Stimulated activated CD4-positive, alpha-beta T cell treated with anti-CD3 and anti-CD28 coated beads, TNF-alpha, amount 100 ng/mL, for 4 hours (primary cell): ENCODE measurements around the gene TRAPPC10.

Experiments
- DNase-seq, 3 experiments: peaks; one replicate each; pipeline ENCODE4 v3.0.0-alpha.2; 2020; ENCODE audit warnings: low read depth in 3 of 3

Gene TRAPPC10

DNA sequence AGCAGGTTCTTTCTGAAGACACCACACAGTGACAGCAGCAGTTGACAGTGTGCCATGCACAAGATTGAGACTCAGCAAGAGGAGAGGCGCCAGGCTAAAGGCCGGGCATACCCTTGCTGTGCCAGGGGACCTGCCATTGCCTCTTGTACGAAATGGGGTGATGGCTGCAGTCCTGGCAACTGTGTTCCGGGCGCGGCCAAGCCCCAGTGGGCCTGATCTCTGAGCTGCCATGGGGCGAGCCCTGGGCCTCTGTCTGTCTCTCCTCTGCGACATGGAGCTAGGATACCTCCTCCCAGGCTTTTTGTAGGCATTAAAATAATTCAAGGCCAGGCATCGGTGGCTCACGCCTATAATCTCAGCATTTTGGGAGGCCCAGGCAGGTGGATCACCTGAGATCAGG lies 9.6 kb upstream of the TRAPPC10 start:
- no peak for DNase-seq

GRCh38 chr21:44003307-44003966 lies 8.7 kb upstream of the TRAPPC10 start:
- no peak for DNase-seq

DNA sequence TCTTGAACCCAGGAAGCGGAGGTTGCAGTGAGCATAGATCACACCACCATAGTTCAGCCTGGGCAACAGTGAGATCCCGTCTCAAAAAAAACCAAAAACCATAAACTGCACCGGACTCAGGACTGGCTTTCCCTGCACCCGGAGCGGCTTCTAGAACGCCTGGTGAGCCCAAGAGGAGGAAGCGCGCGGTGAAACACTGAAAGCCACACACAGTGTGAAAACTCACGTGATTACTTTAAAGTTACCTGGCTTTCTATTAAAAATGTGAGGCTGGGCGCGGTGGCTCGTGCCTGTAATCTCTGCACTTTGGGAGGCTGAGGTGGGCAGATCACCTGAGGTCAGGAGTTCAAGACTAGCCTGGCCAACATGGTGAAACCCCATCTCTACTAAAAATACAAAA lies 7.0 kb upstream of the TRAPPC10 start:
- DNase-seq, result no peak

DNA sequence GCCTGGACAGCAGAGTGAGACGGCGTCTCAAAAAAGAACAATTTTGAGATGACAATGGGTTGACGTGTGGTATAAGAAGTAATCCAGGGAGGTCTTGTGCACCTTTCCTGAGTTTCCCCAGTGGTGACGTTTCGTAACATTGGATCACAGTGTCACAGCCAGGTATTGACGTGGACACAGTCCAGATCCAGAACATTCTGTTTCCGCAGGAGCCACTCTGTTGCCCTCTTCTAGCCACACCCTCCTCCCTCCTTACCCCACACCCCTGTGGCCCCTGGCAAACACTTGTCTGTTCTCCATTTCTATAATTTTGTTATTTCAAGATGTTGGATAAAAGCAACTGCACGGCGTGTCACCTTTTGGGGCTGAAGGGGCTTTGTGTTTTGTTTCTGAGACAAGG lies 6.5 kb upstream of the TRAPPC10 start:
- DNase-seq, result no peak

DNA sequence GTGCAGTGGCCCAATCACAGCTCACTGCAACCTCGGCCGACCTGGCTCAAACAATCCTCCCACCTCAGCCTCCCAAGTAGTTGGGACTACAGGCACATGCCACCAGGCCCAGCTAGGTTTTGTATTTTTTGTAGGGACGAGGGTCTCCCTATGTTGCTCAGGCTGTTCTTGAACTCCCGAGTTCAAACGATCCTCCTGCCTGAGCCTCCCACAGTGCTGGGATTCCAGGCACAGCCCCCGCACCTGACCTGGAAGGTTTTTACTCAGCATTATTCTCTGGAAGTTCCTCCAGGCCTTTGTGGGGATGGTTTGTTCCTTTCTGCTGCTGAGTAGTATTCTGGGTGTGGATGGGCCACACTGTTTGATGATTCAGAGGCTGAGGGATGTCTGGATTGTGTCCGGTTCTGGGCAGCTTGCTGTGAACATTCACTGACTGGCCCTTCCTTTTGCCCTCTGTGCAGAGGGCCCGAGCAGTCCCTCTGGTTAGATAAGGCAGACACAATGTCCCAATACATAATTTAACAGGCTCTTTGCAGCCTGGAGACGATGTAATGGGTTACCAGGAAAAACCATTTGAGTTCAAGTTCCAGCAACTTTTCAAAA lies 6.0 kb upstream of the TRAPPC10 start:
- DNase-seq, result no peak

GRCh38 chr21:44006656-44007055 lies 5.5 kb upstream of the TRAPPC10 start:
- DNase-seq, result no peak

DNA sequence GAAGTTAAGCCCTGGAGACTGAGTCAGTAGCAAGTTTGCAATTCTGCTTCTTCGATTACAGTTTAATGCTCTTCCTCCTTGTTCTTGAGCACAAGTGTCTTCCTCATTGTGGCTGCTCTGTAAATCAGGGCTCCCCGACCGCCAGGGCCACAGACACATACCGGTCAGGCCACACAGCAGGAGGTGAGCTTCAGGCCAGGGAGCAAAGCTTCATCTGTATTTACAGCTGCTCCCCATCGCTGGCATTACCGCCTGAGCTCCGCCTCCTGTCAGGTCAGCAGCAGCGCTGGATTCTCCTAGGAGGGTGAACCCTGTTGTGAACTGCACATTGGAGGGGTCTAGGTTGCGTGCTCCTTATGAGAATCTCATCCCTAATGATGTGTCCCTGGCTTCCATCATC lies 1.7 kb upstream of the TRAPPC10 start:
- DNase-seq, result no peak

DNA sequence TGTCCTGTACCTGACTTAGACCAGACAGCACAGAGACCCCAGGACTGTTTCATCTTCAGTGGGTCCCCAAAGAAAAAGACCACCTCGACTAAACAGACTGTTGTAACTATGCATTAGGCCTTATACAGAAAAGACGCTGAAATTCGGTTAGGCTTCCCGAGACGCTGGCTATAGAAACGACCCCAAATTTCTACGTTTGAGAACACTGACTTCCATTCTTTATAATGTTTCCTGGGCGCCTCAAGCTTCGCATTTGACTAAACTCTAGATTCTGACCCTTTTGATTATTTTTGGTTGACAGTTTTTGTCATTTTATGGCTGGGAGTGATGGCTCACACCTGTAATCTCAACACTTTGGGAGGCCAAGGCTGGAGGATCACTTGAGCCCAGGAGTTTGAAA lies 986 bp upstream of the TRAPPC10 start:
- DNase-seq, result no peak

GRCh38 chr21:44012474-44013379 lies 618 bp downstream of the TRAPPC10 start:
- DNase-seq, result peak; percentile 69 to 74 (median 70)

DNA sequence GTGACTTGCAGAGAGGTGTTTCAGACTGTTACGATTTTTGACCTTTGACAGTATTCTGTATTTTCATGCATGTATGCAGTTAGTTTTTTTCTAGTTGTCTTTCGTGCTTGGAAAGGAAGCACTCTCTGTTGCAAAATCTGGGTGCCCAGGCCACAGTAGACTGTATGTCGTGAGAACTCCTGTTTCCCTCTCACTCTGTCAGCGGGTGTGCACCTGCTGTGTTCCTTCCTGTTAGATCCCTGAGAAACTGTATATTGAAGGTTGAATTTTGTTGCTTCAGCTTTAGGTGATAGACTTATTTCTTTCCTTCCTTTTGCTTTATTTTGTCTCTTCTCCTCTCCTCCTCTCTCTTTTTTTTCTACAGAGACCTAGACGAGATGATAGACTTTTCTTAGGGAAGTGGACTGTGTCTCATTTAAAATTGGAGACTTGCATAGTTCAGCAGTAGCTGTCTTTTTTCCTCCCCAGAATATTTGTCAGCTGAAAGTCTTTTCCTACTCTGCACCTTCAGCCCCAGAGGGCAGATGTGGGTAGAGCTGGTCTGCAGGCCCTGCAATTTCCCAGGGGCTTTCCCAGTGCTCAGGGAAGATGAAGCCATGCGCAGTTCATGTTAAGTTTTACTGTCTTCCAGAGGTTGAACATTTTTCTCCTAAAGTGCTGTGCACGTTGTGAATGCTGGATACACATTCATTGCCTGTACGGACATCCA lies 1.4 kb downstream of the TRAPPC10 start:
- no peak for DNase-seq

GRCh38 chr21:44017601-44018000 lies 5.5 kb downstream of the TRAPPC10 start:
- no peak for DNase-seq

DNA sequence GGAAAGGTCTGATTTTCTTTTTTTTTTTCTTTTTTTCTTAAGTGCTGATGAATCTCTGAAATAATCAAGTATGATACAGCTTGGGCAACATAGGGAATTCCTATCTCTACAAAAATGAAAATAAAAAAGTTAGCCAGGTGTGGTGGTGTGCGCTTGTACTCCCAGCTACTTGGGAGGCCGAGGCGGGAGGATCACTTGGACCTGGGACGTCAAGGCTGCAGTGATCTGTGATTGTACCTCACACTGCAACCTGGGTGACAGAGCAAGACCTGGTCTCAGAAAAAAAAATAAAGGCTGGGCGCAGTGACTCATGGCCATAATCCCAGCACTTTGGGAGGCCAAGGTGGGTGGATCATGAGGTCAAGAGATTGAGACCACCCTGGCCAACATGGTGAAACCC lies 6.0 kb downstream of the TRAPPC10 start:
- no peak for DNase-seq

GRCh38 chr21:44018813-44019567 lies 6.9 kb downstream of the TRAPPC10 start:
- no peak for DNase-seq

- no peak for DNase-seq
These were observed 7.5 kb downstream of the TRAPPC10 start for GRCh38 chr21:44019568-44019958.

DNA sequence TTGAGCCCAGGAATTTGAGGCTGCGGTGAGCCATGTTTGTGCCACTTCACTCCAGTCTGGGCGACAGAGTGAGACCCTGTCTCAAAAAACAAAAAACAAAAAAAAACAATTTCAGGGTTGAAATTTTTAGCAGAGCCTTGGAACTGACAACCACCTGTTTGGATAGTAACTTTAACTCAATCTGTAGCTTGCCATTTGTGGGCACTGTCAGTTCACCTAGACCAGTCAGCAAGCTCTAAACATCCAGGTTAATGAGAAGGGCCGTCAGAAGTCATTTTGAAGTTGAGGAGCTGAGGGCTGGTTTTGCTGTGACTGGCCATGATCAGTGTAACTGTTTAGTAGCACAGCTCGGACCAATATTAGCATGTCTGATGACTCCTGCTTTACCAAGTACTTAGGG lies 8.4 kb downstream of the TRAPPC10 start:
- no peak for DNase-seq

- no peak for DNase-seq
These were observed 9.0 kb downstream of the TRAPPC10 start for GRCh38 chr21:44021064-44021463.

- DNase-seq, result no peak
These were observed 12.1 kb downstream of the TRAPPC10 start for GRCh38 chr21:44024257-44024656.

- no peak for DNase-seq
These were observed 12.8 kb downstream of the TRAPPC10 start for GRCh38 chr21:44024887-44025353.

- no peak for DNase-seq
These were observed 15.6 kb downstream of the TRAPPC10 start for GRCh38 chr21:44027607-44028286.

DNA sequence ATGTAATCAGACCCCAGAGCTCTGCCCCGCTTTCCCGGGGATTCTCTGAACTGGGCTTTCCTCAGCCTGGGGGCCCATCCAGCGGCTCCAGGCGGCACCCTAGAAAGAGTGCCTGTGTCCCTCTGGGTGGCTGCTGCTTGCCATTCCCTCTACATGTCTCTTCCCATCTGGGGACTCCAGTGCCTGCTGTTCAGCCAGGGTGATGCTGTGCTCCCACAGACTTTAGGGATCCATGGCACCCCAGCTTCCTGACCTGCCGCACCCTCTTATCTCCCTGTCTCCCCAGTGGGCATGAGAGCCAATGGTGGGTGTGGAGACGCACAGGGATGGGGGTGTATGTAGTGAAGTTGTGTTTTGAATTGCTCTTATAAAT lies 16.2 kb downstream of the TRAPPC10 start:
- no peak for DNase-seq
